ENCODE measurements around the gene WFS1.

The WFS1 gene

GRCh38 chr4:6246170-6246634 is 23.4 kb upstream of the WFS1 start:
- Histone ChIP-seq H3K4me1 (ENCODE audit: low read length) (no peaks in the 10 kb centered on the region), H2AFZ (ENCODE audit: low read length) (no peak overlapping the region), H3K4me2 (ENCODE audit: low read depth, low read length) (no peak overlapping the region), H3K36me3 (replicated peaks; ENCODE audit: insufficient read depth, low read length) (no peaks in the 10 kb centered on the region), H3K4me3 (ENCODE audit: low read length) (no peak overlapping the region), H3F3A (ENCODE audit: insufficient read depth, low read length) (no peaks in the 10 kb centered on the region), H3K27me3 (replicated peaks; ENCODE audit: insufficient read depth, low read length) (peaks cover 39% of the 10 kb centered on the region), H4K20me1 (ENCODE audit: insufficient read depth, low read length) (no peaks in the 10 kb centered on the region), H3K9ac (ENCODE audit: low read length) (no peak overlapping the region), H3K27ac (ENCODE audit: low read length) (no peak overlapping the region), H3K79me2 (ENCODE audit: low read length) (no peaks in the 10 kb centered on the region), H3K9me2 (replicated peaks; ENCODE audit: insufficient read depth, low read length) (no peaks in the 10 kb centered on the region), H3K9me3 (replicated peaks; ENCODE audit: insufficient read depth, low read length) (no peaks in the 10 kb centered on the region)
- DNase-seq = no peak
- no peak for TF ChIP-seq EZH2phosphoT487 (IDR thresholded peaks at IDR 0.05; ENCODE audit: low read length)
- TF ChIP-seq EZH2 (optimal IDR thresholded peaks at IDR 0.05; ENCODE audit: low read depth, low read length) = no peak
- TF ChIP-seq CTCF (IDR thresholded peaks at IDR 0.05; ENCODE audit: low read length) = no peak

GRCh38 chr4:6248394-6248793 is 21.3 kb upstream of the WFS1 start:
- Histone ChIP-seq H4K20me1 (ENCODE audit: insufficient read depth, low read length) (no peaks in the 10 kb centered on the region), H3K9ac (ENCODE audit: low read length) (no peak overlapping the region), H3K27ac (ENCODE audit: low read length) (no peak overlapping the region), H2AFZ (ENCODE audit: low read length) (no peak overlapping the region), H3K79me2 (ENCODE audit: low read length) (no peaks in the 10 kb centered on the region), H3K4me1 (ENCODE audit: low read length) (no peaks in the 10 kb centered on the region), H3K9me3 (replicated peaks; ENCODE audit: insufficient read depth, low read length) (no peaks in the 10 kb centered on the region), H3K36me3 (replicated peaks; ENCODE audit: insufficient read depth, low read length) (no peaks in the 10 kb centered on the region), H3K4me2 (ENCODE audit: low read depth, low read length) (no peak overlapping the region), H3K27me3 (replicated peaks; ENCODE audit: insufficient read depth, low read length) (peaks cover 34% of the 10 kb centered on the region), H3F3A (ENCODE audit: insufficient read depth, low read length) (no peaks in the 10 kb centered on the region), H3K4me3 (ENCODE audit: low read length) (no peak overlapping the region), H3K9me2 (replicated peaks; ENCODE audit: insufficient read depth, low read length) (no peaks in the 10 kb centered on the region)
- TF ChIP-seq EZH2 (optimal IDR thresholded peaks at IDR 0.05; ENCODE audit: low read depth, low read length) (no peak), CTCF (IDR thresholded peaks at IDR 0.05; ENCODE audit: low read length) (no peak), EZH2phosphoT487 (IDR thresholded peaks at IDR 0.05; ENCODE audit: low read length) (no peak)
- no peak for DNase-seq

- Histone ChIP-seq H3K4me3 (ENCODE audit: low read length) (no peak overlapping the region), H3K4me1 (ENCODE audit: low read length) (no peaks in the 10 kb centered on the region), H2AFZ (ENCODE audit: low read length) (no peak overlapping the region)
Observed at GRCh38 chr4:6250235-6250983, 19.2 kb upstream of the WFS1 start.

More at GRCh38 chr4:6250235-6250983, 19.2 kb upstream of the WFS1 start:
- H4K20me1 ChIP-seq (ENCODE audit: insufficient read depth, low read length) = no peaks in the 10 kb centered on the region
- no peak overlapping the region for H3K9ac ChIP-seq (ENCODE audit: low read length)
- TF ChIP-seq EZH2 (optimal IDR thresholded peaks at IDR 0.05; ENCODE audit: low read depth, low read length) (no peak), CTCF (IDR thresholded peaks at IDR 0.05; ENCODE audit: low read length) (peak; percentile 76)
- no peaks in the 10 kb centered on the region for H3K9me3 ChIP-seq (replicated peaks; ENCODE audit: insufficient read depth, low read length)
- no peaks in the 10 kb centered on the region for H3K36me3 ChIP-seq (replicated peaks; ENCODE audit: insufficient read depth, low read length)
- H3K79me2 ChIP-seq (ENCODE audit: low read length) = no peaks in the 10 kb centered on the region
- DNase-seq = peak; percentile 75
- no peaks in the 10 kb centered on the region for H3F3A ChIP-seq (ENCODE audit: insufficient read depth, low read length)
- peaks cover 33% of the 10 kb centered on the region for H3K27me3 ChIP-seq (replicated peaks; ENCODE audit: insufficient read depth, low read length)
- no peak overlapping the region for H3K27ac ChIP-seq (ENCODE audit: low read length)
- no peak overlapping the region for H3K4me2 ChIP-seq (ENCODE audit: low read depth, low read length)
- no peaks in the 10 kb centered on the region for H3K9me2 ChIP-seq (replicated peaks; ENCODE audit: insufficient read depth, low read length)
